D721Med (cell line): ENCODE measurements around the gene PDE8B.

Source experiments
- DNase-seq: peaks from one replicate; pipeline ENCODE4 v3.0.0; 2011; ENCODE audit warnings: low spot score; ENCODE audit not compliant: insufficient read length
- FAIRE-seq: peaks from 2 replicates; lab custom pipeline; 2011; peaks lifted over from hg19 to GRCh38; lab: Jason Lieb, UNC
- CTCF ChIP-seq: IDR thresholded peaks from 2 replicates; pipeline ENCODE4 v1.5.1; 2012; ENCODE audit warnings: mild to moderate bottlenecking, control low read depth; ENCODE audit not compliant: insufficient read depth; ENCODE audit errors: missing control alignments

The PDE8B gene

GRCh38 chr5:77282337-77283027, 72.0 kb downstream of the PDE8B start:
- no peak for TF ChIP-seq CTCF
- no peak for FAIRE-seq

GRCh38 chr5:77285251-77285841, 74.9 kb downstream of the PDE8B start:
- FAIRE-seq = no peak
- DNase-seq = no peak

More at GRCh38 chr5:77282337-77283027, 72.0 kb downstream of the PDE8B start:
- DNase-seq = no peak

GRCh38 chr5:77292026-77292757, 81.7 kb downstream of the PDE8B start:
- TF ChIP-seq CTCF = no peak
- DNase-seq = no peak
- no peak for FAIRE-seq

More at GRCh38 chr5:77285251-77285841, 74.9 kb downstream of the PDE8B start:
- no peak for TF ChIP-seq CTCF

- TF ChIP-seq CTCF = no peak
- FAIRE-seq (no peak), DNase-seq (no peak)
Observed at GRCh38 chr5:77294185-77294584, 83.7 kb downstream of the PDE8B start.

- DNase-seq = no peak
- TF ChIP-seq CTCF = no peak
- no peak for FAIRE-seq
Observed at GRCh38 chr5:77295863-77296378, 85.4 kb downstream of the PDE8B start.

GRCh38 chr5:77298146-77298545, 87.7 kb downstream of the PDE8B start:
- FAIRE-seq (no peak), DNase-seq (no peak)
- TF ChIP-seq CTCF = no peak

- DNase-seq = no peak
- no peak for TF ChIP-seq CTCF
- no peak for FAIRE-seq
Observed at GRCh38 chr5:77300451-77300850, 90.0 kb downstream of the PDE8B start.
